HCT116 (cell line): ENCODE data around the gene SNRPA1. TPM values are rescaled to one million over a fixed set of nuclear protein-coding genes. Genes with fewer than 3 reads are reported as not detected.

ENCODE experiments used
- ATAC-seq: fragments of 200-7000 bp; cut with Tn5 transposase; 2 replicates; pipeline ENCODE4 v1.9.1; 2020; ENCODE audit warnings: mild to moderate bottlenecking, moderate library complexity
- BruUV-seq: library from RNA; stranded (reverse); fragments of 400-500 nt; replicated peaks from 2 replicates; lab custom pipeline; 2021; lab: Mats Ljungman, UMichigan
- CTCF ChIA-PET: fragments of 300-600 bp; sonication (Branson Sonifier 250); formaldehyde crosslinking; loops from one replicate; lab custom pipeline; 2021; ENCODE audit warnings: antibody characterized with exemption; lab: Charles Lee
- POLR2A ChIA-PET: fragments of 300-600, 350-600 bp; sonication (Branson Sonifier 250); formaldehyde crosslinking; loops from one replicate; lab custom pipeline; 2021; ENCODE audit warnings: antibody characterized with exemption; lab: Charles Lee
- RAD21 ChIA-PET, 2 experiments: fragments of 300-600 bp; sonication (Branson Sonifier 250); formaldehyde crosslinking; loops; one replicate each; lab custom pipeline; 2023; ENCODE audit warnings: low total read pairs in 2 of 2; ENCODE audit not compliant: uncharacterized antibody in 2 of 2, unreplicated experiment in 2 of 2, low non-redundant PET in 1 of 2; lab: Charles Lee
- DNase-seq: peaks from one replicate; pipeline ENCODE4 v3.0.0-alpha.2; 2010; ENCODE audit warnings: low read depth, low spot score
- H2AFZ ChIP-seq: fragments of 200-600 bp; shearing (Covaris generic), sonication (generic); 2 replicates; pipeline ENCODE4 v1.6.1; 2017; ENCODE audit warnings: low read depth, mixed run types, mixed read lengths, antibody characterized with exemption, low read length; ENCODE audit not compliant: poor library complexity, severe bottlenecking
- H3K27ac ChIP-seq: 2 replicates; pipeline ENCODE4 v1.5.1; 2012; ENCODE audit warnings: low read depth, low read length
- H3K27me3 ChIP-seq: fragments of 200-600 bp; sonication (generic); 2 replicates; pipeline ENCODE4 v1.6.1; 2016; ENCODE audit warnings: mixed run types, low read length, mixed read lengths; ENCODE audit not compliant: insufficient read depth
- H3K36me3 ChIP-seq, 2 experiments: fragments of 200-500 bp in 1 of 2; fragments of 200-600 bp in 1 of 2; sonication (Bioruptor generic) in 1 of 2; sonication (generic) in 1 of 2; 2 replicates each; pipeline versions ENCODE4 v1.5.1 to v1.6.1; 2014 to 2016; ENCODE audit warnings: low read length in 2 of 2, inconsistent platforms in 1 of 2, mixed read lengths in 1 of 2, mixed run types in 1 of 2; ENCODE audit not compliant: insufficient read depth in 2 of 2, control insufficient read depth in 1 of 2
- H3K4me1 ChIP-seq, 2 experiments: fragments of 200-600 bp in 1 of 2; sonication (generic) in 1 of 2; 2 replicates each; pipeline versions ENCODE4 v1.5.1 to v1.6.1; 2012 to 2017; ENCODE audit warnings: low read length in 2 of 2, inconsistent platforms in 1 of 2, mild to moderate bottlenecking in 1 of 2, mixed read lengths in 1 of 2, mixed run types in 1 of 2, moderate library complexity in 1 of 2; ENCODE audit not compliant: insufficient read depth in 2 of 2, control insufficient read depth in 1 of 2
- H3K4me2 ChIP-seq: fragments of 200-600 bp; sonication (generic); 2 replicates; pipeline ENCODE4 v1.6.1; 2017; ENCODE audit warnings: mixed run types, low read length, mixed read lengths
- H3K4me3 ChIP-seq, 2 experiments: fragments of 200-600 bp in 1 of 2; sonication (generic) in 1 of 2; replicated peaks in 1 of 2; 2 replicates each; pipeline ENCODE4 v1.5.1; 2011 to 2016; ENCODE audit warnings: low read length in 2 of 2, control low read depth in 1 of 2, low read depth in 1 of 2, mild to moderate bottlenecking in 1 of 2, mixed read lengths in 1 of 2, mixed run types in 1 of 2
- H3K79me2 ChIP-seq: fragments of 200-600 bp; sonication (generic); 2 replicates; pipeline ENCODE4 v1.6.1; 2017; ENCODE audit warnings: mild to moderate bottlenecking, mixed run types, low read length, moderate library complexity, mixed read lengths; ENCODE audit not compliant: insufficient read depth
- H3K9ac ChIP-seq: fragments of 200-600 bp; sonication (generic); 2 replicates; pipeline ENCODE4 v1.6.1; 2016; ENCODE audit warnings: low read length, mixed read lengths
- H3K9me2 ChIP-seq: fragments of 200-600 bp; sonication (generic), shearing (Covaris generic); 2 replicates; pipeline ENCODE4 v1.6.1; 2017; ENCODE audit warnings: mixed run types, mild to moderate bottlenecking, moderate library complexity; ENCODE audit not compliant: insufficient read depth
- H3K9me3 ChIP-seq, 2 experiments: fragments of 200-500 bp in 1 of 2; fragments of 200-600 bp in 1 of 2; sonication (Bioruptor generic) in 1 of 2; sonication (generic) in 1 of 2; 2 replicates each; pipeline ENCODE4 v1.6.1; 2014 to 2017; ENCODE audit warnings: low read length in 2 of 2, mixed read lengths in 2 of 2, inconsistent platforms in 1 of 2, low read depth in 1 of 2, mild to moderate bottlenecking in 1 of 2, mixed run types in 1 of 2, moderate library complexity in 1 of 2; ENCODE audit not compliant: control insufficient read depth in 1 of 2, insufficient read depth in 1 of 2
- H4K20me1 ChIP-seq: fragments of 200-600 bp; sonication (generic), shearing (Covaris generic); 2 replicates; pipeline ENCODE4 v1.6.1; 2017; ENCODE audit warnings: mixed run types, mild to moderate bottlenecking, moderate library complexity; ENCODE audit not compliant: insufficient read depth
- CBX3 ChIP-seq: IDR thresholded peaks from 2 replicates; pipeline ENCODE4 v1.6.1; 2012; ENCODE audit warnings: low read depth
- CEBPB ChIP-seq: IDR thresholded peaks from 2 replicates; pipeline ENCODE4 v1.6.1; 2012; ENCODE audit warnings: low read depth
- EZH2 ChIP-seq: fragments of 200-600 bp; sonication (generic); IDR thresholded peaks from 2 replicates; pipeline ENCODE4 v1.6.1; 2017; ENCODE audit warnings: antibody characterized with exemption, mixed run types
- EZH2phosphoT487 ChIP-seq: fragments of 200-600 bp; IDR thresholded peaks from 2 replicates; pipeline ENCODE4 v1.6.1; 2018; ENCODE audit warnings: antibody characterized with exemption, borderline replicate concordance
- FOSL1 ChIP-seq: IDR thresholded peaks from 2 replicates; pipeline ENCODE4 v1.6.1; 2012; ENCODE audit warnings: low read depth
- JUND ChIP-seq: IDR thresholded peaks from 2 replicates; pipeline ENCODE4 v1.6.1; 2012
- RAD21 ChIP-seq: IDR thresholded peaks from 2 replicates; pipeline ENCODE4 v1.6.1; 2012; ENCODE audit warnings: low read depth, mild to moderate bottlenecking
- SIN3A ChIP-seq: IDR thresholded peaks from 2 replicates; pipeline ENCODE4 v1.6.1; 2012; ENCODE audit warnings: low read depth
- SP1 ChIP-seq: IDR thresholded peaks from 2 replicates; pipeline ENCODE4 v1.6.1; 2012; ENCODE audit warnings: low read depth
- SRF ChIP-seq: IDR thresholded peaks from 2 replicates; pipeline ENCODE4 v1.6.1; 2012; ENCODE audit warnings: low read depth
- YY1 ChIP-seq: IDR thresholded peaks from 2 replicates; pipeline ENCODE4 v1.6.1; 2011; ENCODE audit warnings: low read length, low read depth, moderate library complexity, mild to moderate bottlenecking; ENCODE audit not compliant: insufficient replicate concordance; ENCODE audit errors: extremely low read depth
- ZFX ChIP-seq: fragments of 450-650 bp; IDR thresholded peaks from 2 replicates; pipeline ENCODE4 v1.6.1; 2017
- intact Hi-C: fragments of 100-400 bp; cut with micrococcal nuclease; formaldehyde crosslinking; loops from 2 replicates; pipeline ENCODE4 v1.10.0; 2022
- total RNA-seq: library from RNA; stranded (reverse); gene quantifications from one replicate; pipeline ENCODE4 v1.2.1, GENCODE V29; 2021; ENCODE audit not compliant: unreplicated experiment
- TF ChIP-seq, protein P1 (sequence below): IDR thresholded peaks from 2 replicates; pipeline ENCODE4 v1.6.1; 2012
- TF ChIP-seq, protein P2 (sequence below): IDR thresholded peaks from 2 replicates; pipeline ENCODE4 v1.6.1; 2012; ENCODE audit warnings: low read depth

Gene SNRPA1
- total RNA-seq, 1 experiment from 2014 or later = 104 TPM

DNA sequence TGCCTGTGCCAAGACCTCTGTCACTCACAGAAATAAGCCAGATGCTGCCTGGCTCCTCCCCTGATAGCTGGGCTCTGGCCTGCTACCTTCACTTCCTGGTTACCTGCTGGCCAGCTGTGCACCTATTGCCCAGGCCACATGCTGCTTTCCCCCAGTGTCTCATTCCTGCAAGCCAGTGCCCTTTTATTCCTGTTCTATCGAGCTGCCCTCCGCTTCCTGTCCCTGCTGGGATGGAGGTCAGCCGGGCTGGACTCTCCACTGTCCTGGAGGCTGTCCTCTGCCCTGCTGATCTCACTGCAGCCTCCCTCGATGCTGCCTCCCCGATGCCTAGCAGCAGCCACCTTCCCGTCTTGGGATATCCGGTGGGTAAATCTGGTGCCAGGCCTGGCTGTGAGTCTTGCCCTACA lies 37.0 kb upstream of the SNRPA1 start:
- H3K27me3 ChIP-seq = no peaks in the 10 kb centered on the region
- H3K9me2 ChIP-seq = no peaks in the 10 kb centered on the region
- TF ChIP-seq CBX3 (no peak), EZH2 (no peak), SRF (no peak)
- no TSS peak for BruUV-seq
- no peak overlapping the region for H3K4me3 ChIP-seq
- H3K27ac ChIP-seq = no peak overlapping the region
- no peak overlapping the region for H3K4me2 ChIP-seq
- no peaks in the 10 kb centered on the region for H3K36me3 ChIP-seq
- H3K9me3 ChIP-seq = no peaks in the 10 kb centered on the region
- no peak overlapping the region for H3K9ac ChIP-seq
- ATAC-seq (no peak), DNase-seq (no peak)
- no peaks in the 10 kb centered on the region for H4K20me1 ChIP-seq
- POLR2A ChIA-PET = no interaction called here
- H2AFZ ChIP-seq = no peak overlapping the region
- CTCF ChIA-PET = no interaction called here
- H3K4me1 ChIP-seq = peaks cover 3 to 14% of the 10 kb centered on the region in 2 experiments; a peak in 3 of 4 replicates
- RAD21 ChIA-PET = no interaction called here
- intact Hi-C loops = loop anchor here (10.0 kb wide), 1 partner anchor 393 kb away; the partner anchor contains the start of gene TARS3
- H3K79me2 ChIP-seq = no peaks in the 10 kb centered on the region

DNA sequence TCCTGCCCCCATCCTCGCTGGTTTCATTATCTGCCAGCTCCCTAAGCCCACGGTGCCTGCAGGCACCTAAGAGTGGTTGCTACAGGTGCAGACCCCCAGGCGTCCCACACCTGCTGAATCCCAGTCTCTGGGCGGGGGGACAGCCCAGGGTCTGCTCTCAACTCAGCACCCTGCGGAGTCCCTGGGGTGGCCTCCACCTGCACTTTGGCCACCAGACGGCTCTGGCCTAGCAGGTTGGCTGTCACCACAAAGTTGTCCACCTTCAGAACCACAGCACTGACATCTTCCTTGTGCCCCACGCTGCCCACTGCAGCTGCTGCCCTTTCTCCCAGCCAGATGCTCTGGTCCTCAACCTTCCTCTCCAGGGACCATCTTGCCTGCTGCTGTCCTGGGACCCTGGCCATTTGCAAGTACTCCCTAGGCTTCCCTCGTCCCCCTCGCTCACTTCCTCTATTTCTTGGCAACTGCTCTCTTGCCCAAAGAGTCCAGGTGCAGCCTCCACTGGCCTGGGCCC lies 34.9 kb upstream of the SNRPA1 start:
- no peak for TF ChIP-seq RAD21
- no peak for TF ChIP-seq YY1
- TF ChIP-seq SIN3A = no peak
- no peak for TF ChIP-seq CEBPB
- no peak for TF ChIP-seq JUND
- TF ChIP-seq, protein P1, sequence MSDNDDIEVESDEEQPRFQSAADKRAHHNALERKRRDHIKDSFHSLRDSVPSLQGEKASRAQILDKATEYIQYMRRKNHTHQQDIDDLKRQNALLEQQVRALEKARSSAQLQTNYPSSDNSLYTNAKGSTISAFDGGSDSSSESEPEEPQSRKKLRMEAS = no peak
- no peak for TF ChIP-seq EZH2
- no peak for TF ChIP-seq SP1
- TF ChIP-seq EZH2phosphoT487 = no peak
- TF ChIP-seq, protein P2, sequence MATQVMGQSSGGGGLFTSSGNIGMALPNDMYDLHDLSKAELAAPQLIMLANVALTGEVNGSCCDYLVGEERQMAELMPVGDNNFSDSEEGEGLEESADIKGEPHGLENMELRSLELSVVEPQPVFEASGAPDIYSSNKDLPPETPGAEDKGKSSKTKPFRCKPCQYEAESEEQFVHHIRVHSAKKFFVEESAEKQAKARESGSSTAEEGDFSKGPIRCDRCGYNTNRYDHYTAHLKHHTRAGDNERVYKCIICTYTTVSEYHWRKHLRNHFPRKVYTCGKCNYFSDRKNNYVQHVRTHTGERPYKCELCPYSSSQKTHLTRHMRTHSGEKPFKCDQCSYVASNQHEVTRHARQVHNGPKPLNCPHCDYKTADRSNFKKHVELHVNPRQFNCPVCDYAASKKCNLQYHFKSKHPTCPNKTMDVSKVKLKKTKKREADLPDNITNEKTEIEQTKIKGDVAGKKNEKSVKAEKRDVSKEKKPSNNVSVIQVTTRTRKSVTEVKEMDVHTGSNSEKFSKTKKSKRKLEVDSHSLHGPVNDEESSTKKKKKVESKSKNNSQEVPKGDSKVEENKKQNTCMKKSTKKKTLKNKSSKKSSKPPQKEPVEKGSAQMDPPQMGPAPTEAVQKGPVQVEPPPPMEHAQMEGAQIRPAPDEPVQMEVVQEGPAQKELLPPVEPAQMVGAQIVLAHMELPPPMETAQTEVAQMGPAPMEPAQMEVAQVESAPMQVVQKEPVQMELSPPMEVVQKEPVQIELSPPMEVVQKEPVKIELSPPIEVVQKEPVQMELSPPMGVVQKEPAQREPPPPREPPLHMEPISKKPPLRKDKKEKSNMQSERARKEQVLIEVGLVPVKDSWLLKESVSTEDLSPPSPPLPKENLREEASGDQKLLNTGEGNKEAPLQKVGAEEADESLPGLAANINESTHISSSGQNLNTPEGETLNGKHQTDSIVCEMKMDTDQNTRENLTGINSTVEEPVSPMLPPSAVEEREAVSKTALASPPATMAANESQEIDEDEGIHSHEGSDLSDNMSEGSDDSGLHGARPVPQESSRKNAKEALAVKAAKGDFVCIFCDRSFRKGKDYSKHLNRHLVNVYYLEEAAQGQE = no peak
- no peak for TF ChIP-seq FOSL1
- no peak for TF ChIP-seq ZFX
- intact Hi-C loops = loop anchor here (10.0 kb wide), 1 partner anchor 395 kb away; the partner anchor contains the start of gene TARS3
- no peak overlapping the region for H3K9ac ChIP-seq
- H3K36me3 ChIP-seq = no peaks in the 10 kb centered on the region
- CTCF ChIA-PET = no interaction called here
- no peak overlapping the region for H3K4me2 ChIP-seq
- H3K79me2 ChIP-seq = no peaks in the 10 kb centered on the region
- RAD21 ChIA-PET = no interaction called here
- ATAC-seq (no peak), DNase-seq (no peak)
- H3K27ac ChIP-seq = no peak overlapping the region
- no TSS peak for BruUV-seq
- H3K27me3 ChIP-seq = no peaks in the 10 kb centered on the region
- no peak overlapping the region for H3K4me3 ChIP-seq
- no peaks in the 10 kb centered on the region for H3K9me3 ChIP-seq
- no peaks in the 10 kb centered on the region for H4K20me1 ChIP-seq
- H3K4me1 ChIP-seq = peaks cover 3 to 8% of the 10 kb centered on the region in 2 experiments; a peak in 3 of 4 replicates
- no peak overlapping the region for H2AFZ ChIP-seq
- no peaks in the 10 kb centered on the region for H3K9me2 ChIP-seq
- POLR2A ChIA-PET = no interaction called here
